ENCODE results near the gene CHD9NB. TPM values are rescaled to one million over a fixed set of nuclear protein-coding genes. Genes with fewer than 3 reads are reported as not detected.

CHD9NB gene
- polyA plus RNA-seq, 3 donors = not detected

DNA sequence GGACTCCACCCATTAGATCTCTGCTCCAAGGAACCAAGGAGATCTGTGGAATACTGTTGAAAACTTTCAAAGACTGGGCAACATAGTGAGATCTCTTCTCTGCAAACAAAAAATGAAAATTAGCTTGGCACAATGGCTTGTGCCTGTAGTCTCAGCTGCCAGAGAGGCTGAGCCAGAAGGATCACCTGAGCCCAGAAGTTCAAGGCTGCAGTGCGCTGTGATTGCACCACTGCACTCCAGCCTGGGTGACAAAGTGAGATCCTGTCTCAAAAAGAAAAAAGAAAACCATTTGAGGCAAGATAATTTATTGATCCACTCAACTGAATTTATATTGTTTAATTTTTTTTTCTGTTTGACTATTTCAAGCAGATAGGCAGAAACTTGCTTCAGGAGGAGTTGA lies 54.8 kb downstream of the CHD9NB start:
- TF ChIP-seq, protein P1, sequence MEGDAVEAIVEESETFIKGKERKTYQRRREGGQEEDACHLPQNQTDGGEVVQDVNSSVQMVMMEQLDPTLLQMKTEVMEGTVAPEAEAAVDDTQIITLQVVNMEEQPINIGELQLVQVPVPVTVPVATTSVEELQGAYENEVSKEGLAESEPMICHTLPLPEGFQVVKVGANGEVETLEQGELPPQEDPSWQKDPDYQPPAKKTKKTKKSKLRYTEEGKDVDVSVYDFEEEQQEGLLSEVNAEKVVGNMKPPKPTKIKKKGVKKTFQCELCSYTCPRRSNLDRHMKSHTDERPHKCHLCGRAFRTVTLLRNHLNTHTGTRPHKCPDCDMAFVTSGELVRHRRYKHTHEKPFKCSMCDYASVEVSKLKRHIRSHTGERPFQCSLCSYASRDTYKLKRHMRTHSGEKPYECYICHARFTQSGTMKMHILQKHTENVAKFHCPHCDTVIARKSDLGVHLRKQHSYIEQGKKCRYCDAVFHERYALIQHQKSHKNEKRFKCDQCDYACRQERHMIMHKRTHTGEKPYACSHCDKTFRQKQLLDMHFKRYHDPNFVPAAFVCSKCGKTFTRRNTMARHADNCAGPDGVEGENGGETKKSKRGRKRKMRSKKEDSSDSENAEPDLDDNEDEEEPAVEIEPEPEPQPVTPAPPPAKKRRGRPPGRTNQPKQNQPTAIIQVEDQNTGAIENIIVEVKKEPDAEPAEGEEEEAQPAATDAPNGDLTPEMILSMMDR (IDR thresholded peaks at IDR 0.05) = no peak
- no peaks in the 10 kb centered on the region for H3K27me3 ChIP-seq (ENCODE audit: control insufficient read depth in 2 of 2, insufficient read depth in 2 of 2, low read length in 2 of 2)
- H4K20me1 ChIP-seq (ENCODE audit: insufficient read depth, low read length) = no peaks in the 10 kb centered on the region
- no peaks in the 10 kb centered on the region for H3K36me3 ChIP-seq (replicated peaks in 1 of 2; ENCODE audit: control insufficient read depth in 1 of 2, insufficient read depth in 2 of 2, low read length in 2 of 2)
- H3K36me3 Mint-ChIP-seq = no peaks in the 10 kb centered on the region
- H3K4me2 ChIP-seq (replicated peaks; ENCODE audit: extremely low read depth, low read length, poor library complexity, severe bottlenecking) = no peak overlapping the region
- H3K4me1 Mint-ChIP-seq = no peaks in the 10 kb centered on the region
- peaks cover 0 to 6% (median 3%) of the 10 kb centered on the region in 7 donors for H3K9me3 Mint-ChIP-seq
- no peaks in the 10 kb centered on the region for H3K4me1 ChIP-seq (ENCODE audit: control insufficient read depth in 1 of 2, insufficient read depth in 2 of 2, low read length in 2 of 2)
- H3K9me3 ChIP-seq (replicated peaks in 1 of 2; ENCODE audit: control insufficient read depth in 1 of 2, insufficient read depth in 1 of 2, low read length in 2 of 2) = no peaks in the 10 kb centered on the region
- H3K4me3 Mint-ChIP-seq = no peak overlapping the region
- no peaks in the 10 kb centered on the region for H3K79me2 ChIP-seq (ENCODE audit: insufficient read depth, low read length)
- H3K9ac ChIP-seq (ENCODE audit: insufficient read depth, low read length, poor library complexity, severe bottlenecking) = no peak overlapping the region
- H3K27ac Mint-ChIP-seq = no peak overlapping the region
- no CpG with 5 or more reads among the region's 1 CpG for WGBS (ENCODE audit: insufficient coverage)
- DNase-seq = no peak
- no peak overlapping the region for H3K4me3 ChIP-seq (replicated peaks in 1 of 3; ENCODE audit: low read depth in 2 of 3, low read length in 3 of 3)
- no peak overlapping the region for H2AFZ ChIP-seq (ENCODE audit: insufficient read depth, low read depth, low read length, poor library complexity, severe bottlenecking)
- H3K27ac ChIP-seq (ENCODE audit: low read depth in 1 of 2, low read length in 2 of 2) = no peak overlapping the region
- H3K27me3 Mint-ChIP-seq (ENCODE audit: low read depth in 3 of 3) = peaks cover 2 to 5% (median 4%) of the 10 kb centered on the region in 3 donors
- intact Hi-C loops (cut with micrococcal nuclease) = no loop called here

DNA sequence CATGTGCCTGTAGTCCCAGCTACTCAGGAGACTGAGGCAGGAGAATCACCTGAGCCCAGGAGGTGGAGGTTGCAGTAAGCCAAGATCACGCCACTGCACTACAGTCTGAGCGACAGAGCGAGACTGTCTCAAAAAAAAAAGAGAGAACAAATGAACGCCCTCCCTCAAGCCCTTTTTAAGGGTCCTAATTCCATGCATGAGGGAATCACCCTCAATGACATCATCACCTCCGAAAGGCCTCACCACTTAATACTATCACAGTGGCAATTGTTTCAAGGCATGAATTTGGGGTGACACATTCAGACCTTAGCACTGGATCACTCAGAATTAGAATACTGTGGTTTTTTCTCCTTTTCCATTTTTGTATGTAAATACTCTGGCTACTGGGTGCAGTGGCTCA lies 57.8 kb downstream of the CHD9NB start:
- no peaks in the 10 kb centered on the region for H3K4me1 Mint-ChIP-seq
- no peak overlapping the region for H3K9ac ChIP-seq (ENCODE audit: insufficient read depth, low read length, poor library complexity, severe bottlenecking)
- H3K27me3 ChIP-seq (ENCODE audit: control insufficient read depth in 2 of 2, insufficient read depth in 2 of 2, low read length in 2 of 2) = no peaks in the 10 kb centered on the region
- H3K9me3 ChIP-seq (replicated peaks in 1 of 2; ENCODE audit: control insufficient read depth in 1 of 2, insufficient read depth in 1 of 2, low read length in 2 of 2) = no peaks in the 10 kb centered on the region
- TF ChIP-seq, protein P1 (IDR thresholded peaks at IDR 0.05) = no peak
- no peaks in the 10 kb centered on the region for H4K20me1 ChIP-seq (ENCODE audit: insufficient read depth, low read length)
- H3K9me3 Mint-ChIP-seq = peaks cover 0 to 3% (median 0%) of the 10 kb centered on the region in 7 donors
- H3K79me2 ChIP-seq (ENCODE audit: insufficient read depth, low read length) = no peaks in the 10 kb centered on the region
- intact Hi-C loops (cut with micrococcal nuclease) = no loop called here
- H3K27ac ChIP-seq (ENCODE audit: low read depth in 1 of 2, low read length in 2 of 2) = no peak overlapping the region
- H2AFZ ChIP-seq (ENCODE audit: insufficient read depth, low read depth, low read length, poor library complexity, severe bottlenecking) = no peak overlapping the region
- DNase-seq = no peak
- H3K4me3 ChIP-seq (replicated peaks in 1 of 3; ENCODE audit: low read depth in 2 of 3, low read length in 3 of 3) = no peak overlapping the region
- H3K4me1 ChIP-seq (ENCODE audit: control insufficient read depth in 1 of 2, insufficient read depth in 2 of 2, low read length in 2 of 2) = no peaks in the 10 kb centered on the region
- WGBS (ENCODE audit: insufficient coverage) = 90% methylated on average over 2 of the region's 5 CpGs
- no peaks in the 10 kb centered on the region for H3K36me3 ChIP-seq (replicated peaks in 1 of 2; ENCODE audit: control insufficient read depth in 1 of 2, insufficient read depth in 2 of 2, low read length in 2 of 2)
- no peak overlapping the region for H3K4me2 ChIP-seq (replicated peaks; ENCODE audit: extremely low read depth, low read length, poor library complexity, severe bottlenecking)
- peaks cover 2 to 6% (median 5%) of the 10 kb centered on the region in 3 donors for H3K27me3 Mint-ChIP-seq (ENCODE audit: low read depth in 3 of 3)
- H3K36me3 Mint-ChIP-seq = no peaks in the 10 kb centered on the region
- no peak overlapping the region for H3K4me3 Mint-ChIP-seq
- H3K27ac Mint-ChIP-seq = no peak overlapping the region
